Kidney epithelial cell (primary cell): ENCODE data around the gene MYO7A. TPM values are rescaled to one million over a fixed set of nuclear protein-coding genes. Genes with fewer than 3 reads are reported as not detected.

ENCODE experiments used
- DNase-seq: peaks from one replicate; pipeline ENCODE4 v3.0.0-alpha.2; 2010; ENCODE audit warnings: low read depth
- H3K27me3 ChIP-seq: 2 replicates; pipeline ENCODE4 v1.6.0; 2011; ENCODE audit warnings: low read length; ENCODE audit not compliant: control insufficient read depth, insufficient read depth
- H3K36me3 ChIP-seq: 2 replicates; pipeline ENCODE4 v1.5.1; 2011; ENCODE audit warnings: low read length; ENCODE audit not compliant: control insufficient read depth, insufficient read depth
- H3K4me3 ChIP-seq: 2 replicates; pipeline ENCODE4 v1.5.1; 2011; ENCODE audit warnings: low read depth, mild to moderate bottlenecking, control low read depth, low read length
- total RNA-seq: library from RNA; depleted of rRNA; stranded (reverse); fragments of >200 nt; gene quantifications from 2 replicates; pipeline ENCODE4 v1.2.3, GENCODE V29; 2015
- TF ChIP-seq, protein P1 (sequence below): IDR thresholded peaks from 2 replicates; pipeline ENCODE4 v1.5.1; 2011; ENCODE audit warnings: mild to moderate bottlenecking, moderate library complexity, low read length, control low read depth, inconsistent platforms; ENCODE audit not compliant: insufficient read depth, poor library complexity, severe bottlenecking

Gene MYO7A
- total RNA-seq, 1 donor from 2014 or later, result 0.17 TPM

DNA sequence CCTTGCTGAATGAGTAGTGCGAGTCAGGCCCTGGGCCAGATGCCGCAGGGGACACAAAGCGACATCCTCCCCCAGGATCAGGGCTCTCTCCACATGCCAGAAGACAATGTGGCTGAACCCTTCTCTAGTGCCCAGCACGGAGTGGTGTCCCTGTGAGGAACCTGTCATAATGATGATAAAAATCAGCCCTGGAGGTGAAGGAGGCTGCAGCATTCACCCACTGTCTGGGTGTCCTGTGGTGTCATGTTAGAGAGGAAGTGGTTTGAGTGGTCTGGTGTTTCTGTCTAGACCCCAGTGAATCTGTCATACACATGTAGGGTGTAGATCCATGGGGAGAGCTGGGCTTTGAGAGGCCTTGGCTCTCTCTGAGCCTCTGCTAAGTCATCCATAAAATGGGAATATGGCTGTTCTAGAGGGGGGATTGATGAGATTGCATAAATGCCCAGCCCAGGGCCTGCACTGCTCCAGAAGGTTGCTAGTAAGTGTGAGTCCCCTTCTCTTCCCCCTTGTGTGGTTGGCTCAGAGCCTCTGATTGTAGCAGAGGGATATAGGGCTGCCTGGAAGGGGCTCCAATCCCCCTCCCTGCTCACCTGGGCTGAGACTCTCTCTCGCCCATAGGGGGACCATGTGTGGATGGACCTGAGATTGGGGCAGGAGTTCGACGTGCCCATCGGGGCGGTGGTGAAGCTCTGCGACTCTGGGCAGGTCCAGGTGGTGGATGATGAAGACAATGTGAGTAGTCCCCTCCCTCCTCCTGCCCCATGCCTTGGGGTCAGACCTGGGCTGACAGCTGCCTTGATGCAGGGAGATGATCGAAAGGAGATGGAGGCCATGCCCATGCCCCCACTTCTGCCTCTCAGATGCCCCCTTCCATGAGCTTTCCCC lies 14.3 kb downstream of the MYO7A start:
- no peaks in the 10 kb centered on the region for H3K36me3 ChIP-seq
- peaks cover 25% of the 10 kb centered on the region for H3K27me3 ChIP-seq
- TF ChIP-seq, protein P1, sequence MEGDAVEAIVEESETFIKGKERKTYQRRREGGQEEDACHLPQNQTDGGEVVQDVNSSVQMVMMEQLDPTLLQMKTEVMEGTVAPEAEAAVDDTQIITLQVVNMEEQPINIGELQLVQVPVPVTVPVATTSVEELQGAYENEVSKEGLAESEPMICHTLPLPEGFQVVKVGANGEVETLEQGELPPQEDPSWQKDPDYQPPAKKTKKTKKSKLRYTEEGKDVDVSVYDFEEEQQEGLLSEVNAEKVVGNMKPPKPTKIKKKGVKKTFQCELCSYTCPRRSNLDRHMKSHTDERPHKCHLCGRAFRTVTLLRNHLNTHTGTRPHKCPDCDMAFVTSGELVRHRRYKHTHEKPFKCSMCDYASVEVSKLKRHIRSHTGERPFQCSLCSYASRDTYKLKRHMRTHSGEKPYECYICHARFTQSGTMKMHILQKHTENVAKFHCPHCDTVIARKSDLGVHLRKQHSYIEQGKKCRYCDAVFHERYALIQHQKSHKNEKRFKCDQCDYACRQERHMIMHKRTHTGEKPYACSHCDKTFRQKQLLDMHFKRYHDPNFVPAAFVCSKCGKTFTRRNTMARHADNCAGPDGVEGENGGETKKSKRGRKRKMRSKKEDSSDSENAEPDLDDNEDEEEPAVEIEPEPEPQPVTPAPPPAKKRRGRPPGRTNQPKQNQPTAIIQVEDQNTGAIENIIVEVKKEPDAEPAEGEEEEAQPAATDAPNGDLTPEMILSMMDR, result no peak
- H3K4me3 ChIP-seq, result no peak overlapping the region
- no peak for DNase-seq

DNA sequence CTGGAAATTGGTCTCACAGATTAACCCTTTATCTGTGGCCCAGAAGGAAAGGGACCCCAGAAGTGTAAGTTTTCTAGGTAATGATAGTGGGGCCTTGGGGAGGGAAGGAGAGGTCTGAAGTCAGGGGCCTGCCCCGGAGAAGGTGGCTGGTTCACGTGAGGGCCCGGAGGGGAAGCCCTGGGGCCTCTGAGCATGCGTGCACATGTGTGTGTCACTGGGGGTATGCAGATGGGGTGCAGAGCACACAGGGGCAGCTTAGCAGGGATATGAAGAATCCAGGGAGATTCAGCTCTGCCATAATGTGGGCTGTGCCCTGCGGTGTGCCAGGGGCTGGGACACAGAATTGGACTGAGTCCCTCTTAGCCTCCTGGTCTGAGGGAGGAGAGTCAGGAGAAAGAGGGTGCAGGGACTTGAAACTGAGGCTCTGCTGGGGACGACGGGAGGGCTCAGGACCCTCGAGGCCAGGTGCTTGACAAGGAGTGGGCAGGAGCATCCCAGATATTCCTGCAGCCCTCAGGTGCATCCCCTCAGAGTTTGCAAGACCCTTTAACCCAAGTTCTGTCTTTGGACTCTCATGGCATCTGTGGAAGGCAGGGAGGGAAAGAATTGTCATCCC lies 15.5 kb downstream of the MYO7A start:
- Histone ChIP-seq H3K36me3 (no peaks in the 10 kb centered on the region), H3K4me3 (no peak overlapping the region), H3K27me3 (peaks cover 22% of the 10 kb centered on the region)
- DNase-seq, result no peak
- TF ChIP-seq, protein P1, result no peak

DNA sequence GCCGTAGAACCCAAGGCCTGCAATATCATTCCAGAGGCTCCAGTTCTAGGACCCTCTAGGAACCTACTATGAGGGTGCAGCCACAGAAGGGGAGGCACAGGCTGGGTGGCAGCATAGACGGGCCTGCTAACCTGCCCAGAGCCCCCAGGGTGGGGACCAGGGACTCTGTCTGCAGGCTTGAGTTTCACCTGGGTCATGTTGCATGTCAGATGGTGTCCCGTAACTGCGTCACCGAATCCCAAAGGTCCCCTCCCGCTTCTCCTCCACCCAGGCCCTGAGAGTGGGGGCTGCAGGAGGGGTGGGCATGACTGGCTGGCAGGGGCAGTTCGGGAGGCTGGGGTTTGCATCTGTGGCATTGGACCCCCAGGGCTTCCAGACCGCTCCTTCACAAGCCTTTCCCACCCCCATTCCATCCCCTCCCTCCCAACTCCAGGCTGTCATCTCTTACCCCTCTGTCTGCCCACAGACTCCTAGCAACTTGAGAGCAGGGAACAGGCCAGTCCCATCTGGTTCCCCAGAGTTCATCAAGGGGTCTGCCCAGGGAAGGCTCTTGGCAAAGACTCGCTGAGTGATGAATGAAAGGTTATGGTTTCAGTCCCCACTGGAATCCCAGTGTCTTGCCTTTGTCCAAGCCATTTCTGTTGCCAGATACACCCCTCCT lies 16.3 kb downstream of the MYO7A start:
- TF ChIP-seq, protein P1, result no peak
- no peak for DNase-seq
- Histone ChIP-seq H3K36me3 (no peaks in the 10 kb centered on the region), H3K27me3 (peaks cover 22% of the 10 kb centered on the region), H3K4me3 (no peak overlapping the region)

DNA sequence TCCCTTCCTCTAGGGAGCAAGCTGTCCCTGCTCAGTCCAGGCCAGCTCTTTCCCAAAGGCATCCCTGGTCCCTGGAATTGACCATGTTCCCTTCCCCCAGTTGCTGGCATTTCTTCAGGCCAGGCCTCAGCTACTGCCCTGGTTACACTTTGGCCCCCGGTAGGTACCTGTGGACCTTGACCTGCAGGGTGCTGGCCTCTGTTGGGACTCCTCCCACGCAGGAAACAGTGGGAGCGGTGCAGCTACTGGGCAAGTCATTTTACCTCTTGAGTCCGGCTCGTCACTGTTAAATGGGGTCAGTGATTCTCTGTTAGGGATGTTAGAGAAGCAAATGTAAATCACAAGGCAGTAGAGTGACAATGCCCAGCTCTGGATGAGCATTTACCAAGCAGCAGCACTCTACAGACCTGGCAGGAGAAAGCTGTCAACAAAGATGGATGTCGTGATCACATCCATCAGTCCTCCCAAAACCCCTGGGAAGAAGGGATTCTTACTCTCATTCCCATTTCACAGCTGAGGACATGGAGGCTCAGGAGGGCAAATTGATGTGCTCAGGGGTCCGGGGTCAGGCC lies 16.9 kb downstream of the MYO7A start:
- Histone ChIP-seq H3K36me3 (no peaks in the 10 kb centered on the region), H3K4me3 (no peak overlapping the region), H3K27me3 (peaks cover 28% of the 10 kb centered on the region)
- TF ChIP-seq, protein P1, result no peak
- DNase-seq, result no peak

DNA sequence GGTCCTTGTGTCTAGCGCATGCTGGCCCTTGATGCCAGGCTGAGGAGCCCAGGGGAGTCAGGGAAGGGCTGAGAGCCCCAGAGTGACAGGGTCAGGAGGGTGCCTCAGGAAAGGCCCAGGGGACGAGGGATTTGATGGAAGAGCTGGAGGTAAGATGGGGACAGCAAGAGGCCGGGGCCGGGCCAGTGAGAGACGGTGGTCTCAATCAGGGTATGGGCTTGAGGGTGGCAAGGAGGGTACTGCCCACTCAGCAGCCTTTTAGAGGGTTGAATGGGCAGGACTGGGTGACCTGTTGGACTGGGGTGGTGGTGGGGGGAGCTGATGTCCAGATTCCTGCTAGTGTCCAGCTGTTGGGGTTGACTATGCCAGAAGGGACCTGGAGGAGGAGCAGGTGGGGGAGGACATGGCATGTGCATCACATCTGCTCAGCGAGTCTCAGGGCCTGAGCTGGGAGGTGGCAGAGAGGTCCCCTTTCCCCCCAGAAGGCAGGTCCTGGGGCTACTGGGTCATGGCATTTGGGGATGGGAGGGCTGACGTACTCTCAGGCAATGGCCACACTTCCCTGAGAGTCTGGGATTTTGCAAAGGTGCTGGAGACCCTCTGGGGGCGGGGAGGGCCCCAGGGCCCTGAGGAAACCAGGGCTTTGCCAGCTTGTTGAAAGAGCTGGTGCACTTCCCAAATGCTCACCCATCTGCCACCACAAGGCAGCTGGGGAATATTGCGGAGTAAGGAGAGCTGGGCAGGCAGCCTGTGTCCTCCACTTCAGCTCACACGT lies 18.4 kb downstream of the MYO7A start:
- peaks cover 34% of the 10 kb centered on the region for H3K27me3 ChIP-seq
- no peaks in the 10 kb centered on the region for H3K36me3 ChIP-seq
- no peak overlapping the region for H3K4me3 ChIP-seq
- DNase-seq, result no peak
- TF ChIP-seq, protein P1, result no peak
